Measurements from ENCODE around the gene DNAJC13.
"Not testable (repeated sequence)": the region's sequence is repeated elsewhere in the genome, so short reads cannot be mapped to it uniquely, and the experiment has no call there.

DNAJC13 gene

GRCh38 chr3:132396255-132396654 is 21.0 kb upstream of the DNAJC13 start:
- H3K27ac ChIP-seq (ENCODE audit: low read length), result no peak overlapping the region
- H3K79me2 ChIP-seq (ENCODE audit: insufficient read depth, low read length), result no peaks in the 10 kb centered on the region
- H2AFZ ChIP-seq (ENCODE audit: low read depth, low read length), result no peak overlapping the region
- H4K20me1 ChIP-seq (ENCODE audit: insufficient read depth, low read length), result no peaks in the 10 kb centered on the region
- peaks cover 7% of the 10 kb centered on the region for H3K27me3 ChIP-seq (ENCODE audit: insufficient read depth, low read length, poor library complexity)
- no peak overlapping the region for H3K9ac ChIP-seq (ENCODE audit: low read depth, low read length)
- H3K4me3 ChIP-seq (ENCODE audit: low read depth in 1 of 2, low read length in 2 of 2), result no peak overlapping the region
- H3K4me1 ChIP-seq (ENCODE audit: insufficient read depth, low read length), result no peaks in the 10 kb centered on the region
- no peak overlapping the region for H3K4me2 ChIP-seq (ENCODE audit: insufficient read depth, low read length)
- H3K9me3 ChIP-seq (ENCODE audit: insufficient read depth, low read length, severe bottlenecking), result no peaks in the 10 kb centered on the region
- DNase-seq (no peak), ATAC-seq (ENCODE audit: insufficient read depth, low read depth) (no peak)
- H3K36me3 ChIP-seq (ENCODE audit: insufficient read depth, low read length), result no peaks in the 10 kb centered on the region
- no peak for TF ChIP-seq EZH2 (IDR thresholded peaks at IDR 0.05; ENCODE audit: borderline replicate concordance, low read depth, low read length, severe bottlenecking)
- no peak for TF ChIP-seq CTCF (IDR thresholded peaks at IDR 0.05; ENCODE audit: borderline replicate concordance, extremely low read depth, low read length, poor library complexity, severe bottlenecking)

- ATAC-seq (ENCODE audit: insufficient read depth, low read depth); H3K36me3 ChIP-seq (ENCODE audit: insufficient read depth, low read length): not testable (repeated sequence)
Observed at GRCh38 chr3:132396776-132397175, 20.5 kb upstream of the DNAJC13 start.

GRCh38 chr3:132399054-132399929 is 18.0 kb upstream of the DNAJC13 start:
- no peak overlapping the region for H2AFZ ChIP-seq (ENCODE audit: low read depth, low read length)
- no peak overlapping the region for H3K4me2 ChIP-seq (ENCODE audit: insufficient read depth, low read length)
- no peak overlapping the region for H3K9ac ChIP-seq (ENCODE audit: low read depth, low read length)
- H3K4me1 ChIP-seq (ENCODE audit: insufficient read depth, low read length), result no peaks in the 10 kb centered on the region
- H3K9me3 ChIP-seq (ENCODE audit: insufficient read depth, low read length, severe bottlenecking), result no peaks in the 10 kb centered on the region
- no peak overlapping the region for H3K27ac ChIP-seq (ENCODE audit: low read length)
- peaks cover 13% of the 10 kb centered on the region for H3K27me3 ChIP-seq (ENCODE audit: insufficient read depth, low read length, poor library complexity)
- H3K4me3 ChIP-seq (ENCODE audit: low read depth in 1 of 2, low read length in 2 of 2), result no peak overlapping the region
- TF ChIP-seq EZH2 (IDR thresholded peaks at IDR 0.05; ENCODE audit: borderline replicate concordance, low read depth, low read length, severe bottlenecking) (no peak), CTCF (IDR thresholded peaks at IDR 0.05; ENCODE audit: borderline replicate concordance, extremely low read depth, low read length, poor library complexity, severe bottlenecking) (peak; percentile 86)
- no peaks in the 10 kb centered on the region for H4K20me1 ChIP-seq (ENCODE audit: insufficient read depth, low read length)
- peak; percentile 33 for DNase-seq
- H3K79me2 ChIP-seq (ENCODE audit: insufficient read depth, low read length), result no peaks in the 10 kb centered on the region
- ATAC-seq (ENCODE audit: insufficient read depth, low read depth), result peak; percentile 71; the same call in 2 of the 3 replicates
- H3K36me3 ChIP-seq (ENCODE audit: insufficient read depth, low read length), result no peaks in the 10 kb centered on the region

More at GRCh38 chr3:132396776-132397175, 20.5 kb upstream of the DNAJC13 start:
- peaks cover 12% of the 10 kb centered on the region for H3K27me3 ChIP-seq (ENCODE audit: insufficient read depth, low read length, poor library complexity)
- not testable (repeated sequence) for H3K9ac ChIP-seq (ENCODE audit: low read depth, low read length); H3K27ac ChIP-seq (ENCODE audit: low read length); H3K79me2 ChIP-seq (ENCODE audit: insufficient read depth, low read length); H3K9me3 ChIP-seq (ENCODE audit: insufficient read depth, low read length, severe bottlenecking); DNase-seq; H2AFZ ChIP-seq (ENCODE audit: low read depth, low read length); H3K4me1 ChIP-seq (ENCODE audit: insufficient read depth, low read length); H4K20me1 ChIP-seq (ENCODE audit: insufficient read depth, low read length); H3K4me3 ChIP-seq (ENCODE audit: low read depth in 1 of 2, low read length in 2 of 2); H3K4me2 ChIP-seq (ENCODE audit: insufficient read depth, low read length)

GRCh38 chr3:132401255-132401654 is 16.0 kb upstream of the DNAJC13 start:
- H3K9ac ChIP-seq (ENCODE audit: low read depth, low read length), result no peak overlapping the region
- no peak for DNase-seq
- H3K4me2 ChIP-seq (ENCODE audit: insufficient read depth, low read length), result no peak overlapping the region
- no peaks in the 10 kb centered on the region for H3K79me2 ChIP-seq (ENCODE audit: insufficient read depth, low read length)
- no peak overlapping the region for H3K4me3 ChIP-seq (ENCODE audit: low read depth in 1 of 2, low read length in 2 of 2)
- TF ChIP-seq CTCF (IDR thresholded peaks at IDR 0.05; ENCODE audit: borderline replicate concordance, extremely low read depth, low read length, poor library complexity, severe bottlenecking) (no peak), EZH2 (IDR thresholded peaks at IDR 0.05; ENCODE audit: borderline replicate concordance, low read depth, low read length, severe bottlenecking) (no peak)
- H3K9me3 ChIP-seq (ENCODE audit: insufficient read depth, low read length, severe bottlenecking), result no peaks in the 10 kb centered on the region
- no peak overlapping the region for H3K27ac ChIP-seq (ENCODE audit: low read length)
- no peak overlapping the region for H2AFZ ChIP-seq (ENCODE audit: low read depth, low read length)
- peaks cover 15% of the 10 kb centered on the region for H3K27me3 ChIP-seq (ENCODE audit: insufficient read depth, low read length, poor library complexity)
- H3K4me1 ChIP-seq (ENCODE audit: insufficient read depth, low read length), result no peaks in the 10 kb centered on the region
- H3K36me3 ChIP-seq (ENCODE audit: insufficient read depth, low read length), result no peaks in the 10 kb centered on the region
- ATAC-seq (ENCODE audit: insufficient read depth, low read depth), result no peak
- no peaks in the 10 kb centered on the region for H4K20me1 ChIP-seq (ENCODE audit: insufficient read depth, low read length)
